GM18526 (cell line): ENCODE data around the gene BSPRY.

Experiments used
- POLR2A ChIP-seq: IDR thresholded peaks from 3 replicates; pipeline ENCODE4 v1.6.1; 2011; ENCODE audit not compliant: insufficient read length; ENCODE audit errors: extremely low read depth

BSPRY gene

DNA sequence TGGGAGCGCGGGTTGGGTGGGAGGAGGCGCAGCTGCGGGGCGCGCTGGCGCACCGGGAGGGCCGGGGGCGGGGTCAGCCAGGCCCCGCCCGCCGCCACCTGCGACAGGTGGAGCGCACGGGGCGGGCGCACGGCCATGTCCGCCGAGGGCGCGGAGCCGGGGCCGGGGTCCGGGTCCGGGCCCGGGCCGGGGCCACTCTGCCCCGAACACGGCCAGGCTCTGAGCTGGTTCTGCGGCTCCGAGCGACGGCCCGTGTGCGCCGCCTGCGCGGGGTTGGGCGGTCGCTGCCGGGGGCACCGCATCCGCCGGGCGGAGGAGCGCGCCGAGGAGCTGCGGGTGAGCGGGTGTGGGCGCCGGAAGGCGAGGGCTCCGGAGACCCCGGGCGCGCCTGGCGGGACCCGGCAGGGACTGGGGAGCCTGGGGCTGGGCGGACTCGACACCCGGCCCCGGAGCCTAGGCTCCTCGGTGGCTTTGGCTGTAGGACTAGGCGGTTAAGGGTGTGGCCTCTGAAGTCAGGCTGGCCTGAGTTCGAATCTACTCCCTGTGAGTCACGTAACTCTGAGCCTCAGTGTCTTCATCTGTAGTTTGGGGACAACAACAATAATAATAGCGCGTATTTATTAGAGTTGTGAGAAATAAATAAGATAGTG is at the start of gene BSPRY:
BSPRY (plus strand) TSS at position 97 of the 650 bp plus-strand sequence; CDS start at position 136, 39 bp downstream.
- no peak for TF ChIP-seq POLR2A

DNA sequence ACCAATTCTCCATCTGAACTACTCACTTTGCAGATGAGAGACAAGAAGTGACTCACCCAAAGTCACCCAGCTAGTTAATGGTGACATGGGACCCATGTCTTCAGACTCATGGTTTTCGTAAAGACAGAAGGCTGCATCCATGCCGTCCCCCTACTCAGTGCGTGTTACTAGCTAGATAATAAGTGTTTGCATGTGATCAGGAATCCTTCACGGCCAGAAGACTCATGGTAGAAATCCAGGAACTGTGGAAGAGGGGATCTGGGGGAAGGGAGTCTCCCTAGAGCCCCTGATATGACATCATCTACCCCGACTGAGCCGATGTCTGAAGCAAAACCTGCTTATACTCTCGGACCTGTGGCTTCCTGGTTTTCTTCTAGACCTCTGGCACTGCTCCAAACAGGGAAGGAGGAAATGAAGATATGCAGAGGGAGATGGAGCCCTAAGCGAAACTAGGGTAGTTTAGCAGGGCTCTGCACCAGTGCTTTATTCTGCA is 49.5 kb upstream of the BSPRY start:
- TF ChIP-seq POLR2A = no peak

DNA sequence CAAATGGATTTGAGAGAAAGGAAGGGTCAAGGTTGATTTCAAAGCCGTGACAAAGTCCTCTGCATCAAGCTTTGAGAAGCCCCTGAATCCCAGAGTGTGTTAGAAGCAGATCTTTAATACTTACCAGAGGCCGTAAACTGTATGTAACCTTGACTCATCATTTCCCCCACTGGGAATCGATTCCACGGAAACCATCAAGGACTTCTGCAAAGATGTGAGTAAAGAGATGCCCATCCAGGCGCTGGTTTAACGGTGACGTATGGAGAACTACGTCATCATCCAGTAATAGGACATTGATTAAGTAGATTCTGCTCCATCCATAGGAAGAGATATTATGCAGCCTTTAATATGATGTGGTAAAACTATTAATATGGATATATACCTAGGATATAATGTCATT is 47.8 kb upstream of the BSPRY start:
- no peak for TF ChIP-seq POLR2A

DNA sequence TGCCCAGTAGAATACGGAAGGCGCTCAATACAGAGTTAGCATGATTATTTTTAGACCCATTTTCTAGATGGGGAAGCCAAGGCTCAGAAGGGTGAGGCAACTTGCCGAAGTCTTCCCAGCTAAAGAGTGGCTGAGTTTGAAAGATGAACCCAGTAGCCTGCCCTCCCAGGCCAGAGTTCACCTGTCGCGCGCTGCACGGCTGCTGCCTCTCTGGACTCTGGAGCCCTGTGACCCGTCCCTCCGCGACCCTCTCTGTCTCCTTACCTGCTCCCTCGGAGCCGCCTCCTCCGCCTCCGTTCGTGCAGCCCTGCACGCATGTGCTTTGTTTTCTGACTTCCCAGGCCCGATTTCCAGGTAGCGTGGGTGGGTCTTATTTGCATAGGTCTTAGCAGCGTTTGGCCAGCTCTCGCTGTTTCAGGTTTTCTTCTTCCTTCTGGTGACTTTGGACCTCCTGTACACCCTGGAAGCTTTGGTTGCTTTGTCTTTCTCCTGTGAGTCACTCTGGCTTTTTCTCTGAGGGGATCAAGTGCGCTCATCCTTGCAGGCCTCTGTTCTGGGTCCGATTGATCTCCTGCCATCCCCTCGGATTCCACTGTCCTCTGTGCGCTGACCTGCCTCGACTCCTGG is 46.4 kb upstream of the BSPRY start, which contains the start of gene RNF183:
RNF183 (minus strand) TSS at position 585 of the 627 bp plus-strand sequence. CDS start 5,192 bp downstream, outside the sequence.
- no peak for TF ChIP-seq POLR2A

DNA sequence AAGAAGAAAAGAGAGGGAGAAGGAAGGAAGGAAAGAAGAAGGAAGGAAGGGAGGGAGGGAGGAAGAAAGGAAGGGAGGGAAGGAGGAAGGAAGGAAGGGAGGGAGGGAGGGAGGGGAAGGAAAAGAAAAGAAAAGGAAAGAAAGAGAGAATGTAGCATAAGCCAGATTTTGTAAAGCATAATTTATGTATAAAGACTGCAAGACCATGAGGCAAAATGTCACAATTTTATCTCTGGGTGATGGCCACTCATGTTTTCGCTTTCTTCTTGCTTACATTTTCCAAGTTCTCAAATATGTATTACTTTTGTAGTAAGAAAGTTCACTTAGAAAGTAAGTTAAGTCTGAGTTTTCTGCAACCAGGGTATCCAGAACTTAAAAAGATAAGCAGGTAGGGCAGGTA is 42.8 kb upstream of the BSPRY start:
- TF ChIP-seq POLR2A = no peak

DNA sequence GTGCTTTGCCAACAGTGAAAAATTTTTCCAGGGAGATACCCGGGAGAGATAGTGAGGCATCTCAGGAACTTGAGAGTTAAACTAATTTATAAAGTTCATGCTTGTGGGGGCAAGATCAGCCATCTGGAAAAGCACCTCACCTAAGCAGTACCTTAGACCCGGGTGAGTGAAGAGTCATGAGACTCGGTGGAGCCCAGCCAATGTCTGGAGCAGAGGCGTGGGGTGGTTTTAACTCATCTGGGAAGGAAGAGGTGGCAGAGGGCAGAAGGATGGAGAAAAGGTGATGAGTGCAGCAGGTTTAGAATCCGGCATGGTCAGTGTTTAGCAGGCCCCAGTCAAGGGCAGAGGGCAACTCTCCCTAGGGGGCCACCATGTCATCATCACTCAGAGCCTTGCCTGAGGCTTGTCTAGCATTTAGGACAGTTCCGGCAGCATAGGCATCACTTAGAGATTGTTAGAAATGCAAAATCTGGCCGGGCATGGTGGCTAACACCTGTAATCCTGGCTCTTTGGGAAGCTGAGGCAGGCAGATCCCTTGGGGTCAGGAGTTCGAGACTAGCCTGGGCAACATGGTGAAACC is 41.9 kb upstream of the BSPRY start:
- TF ChIP-seq POLR2A = no peak

DNA sequence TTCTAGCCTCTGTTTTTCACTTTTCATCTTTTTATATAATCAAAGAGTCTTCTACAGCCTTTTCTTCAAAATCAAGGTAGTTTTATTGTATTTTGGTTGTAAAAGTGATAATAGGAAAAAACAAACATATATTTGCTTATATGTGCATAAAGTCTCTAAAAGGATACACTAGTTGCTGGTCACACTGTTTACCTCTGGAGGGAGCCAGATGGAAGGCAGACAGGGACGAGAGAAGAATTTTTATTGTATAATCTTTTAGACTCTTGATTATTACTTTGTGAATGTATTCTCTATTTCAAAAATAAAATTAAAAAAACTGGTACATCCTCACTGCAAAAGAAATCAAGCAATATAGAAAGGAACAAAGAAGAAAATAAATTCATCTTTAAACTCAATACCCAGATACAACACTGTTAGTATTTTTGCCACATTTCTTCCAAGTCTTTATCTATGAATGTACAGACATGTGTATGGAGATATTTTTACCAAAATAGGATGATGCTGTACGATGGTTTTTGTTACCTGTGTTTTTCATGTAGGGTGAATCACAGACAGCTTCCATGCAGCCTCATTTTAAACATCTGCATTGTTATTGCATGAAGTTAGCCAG is 40.0 kb upstream of the BSPRY start:
- TF ChIP-seq POLR2A = no peak

DNA sequence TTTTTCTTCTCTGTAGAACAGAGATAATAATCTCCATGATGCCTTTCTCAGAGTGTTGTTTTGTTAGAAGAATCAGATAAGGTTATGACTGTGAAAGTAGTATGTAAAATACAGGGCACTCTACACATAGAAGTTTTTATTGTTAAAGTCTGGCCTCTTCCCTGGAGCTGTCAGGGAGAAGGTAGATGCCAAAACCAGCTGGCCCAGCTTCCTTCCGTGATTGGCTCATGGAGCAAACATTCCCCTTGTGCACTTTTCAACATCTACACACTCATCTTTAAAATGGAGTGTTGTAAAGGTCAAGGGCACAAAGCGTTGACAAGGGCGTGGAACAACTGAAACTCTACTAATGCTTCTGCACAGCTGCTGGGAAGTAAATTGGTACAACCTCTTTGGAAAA is 38.8 kb upstream of the BSPRY start:
- no peak for TF ChIP-seq POLR2A

DNA sequence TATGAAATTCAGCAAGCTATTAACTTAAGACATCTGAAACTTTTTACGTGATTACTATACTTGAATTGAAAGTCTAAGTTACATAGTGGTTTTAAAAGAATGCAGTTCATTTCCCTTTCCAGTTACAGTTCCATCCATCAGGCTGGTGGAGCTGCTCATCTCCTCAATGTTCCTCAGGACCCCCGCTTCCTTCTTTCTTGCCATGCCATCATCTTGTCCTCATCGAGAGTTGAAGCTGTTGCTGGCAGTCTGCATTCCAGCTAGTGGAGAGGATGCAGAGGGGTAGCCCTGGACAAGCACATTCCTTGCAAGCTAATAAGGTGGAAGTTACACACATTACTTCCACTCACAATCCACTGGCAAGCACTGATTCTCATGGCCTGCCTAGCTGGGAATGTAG is 37.4 kb upstream of the BSPRY start:
- TF ChIP-seq POLR2A = no peak

DNA sequence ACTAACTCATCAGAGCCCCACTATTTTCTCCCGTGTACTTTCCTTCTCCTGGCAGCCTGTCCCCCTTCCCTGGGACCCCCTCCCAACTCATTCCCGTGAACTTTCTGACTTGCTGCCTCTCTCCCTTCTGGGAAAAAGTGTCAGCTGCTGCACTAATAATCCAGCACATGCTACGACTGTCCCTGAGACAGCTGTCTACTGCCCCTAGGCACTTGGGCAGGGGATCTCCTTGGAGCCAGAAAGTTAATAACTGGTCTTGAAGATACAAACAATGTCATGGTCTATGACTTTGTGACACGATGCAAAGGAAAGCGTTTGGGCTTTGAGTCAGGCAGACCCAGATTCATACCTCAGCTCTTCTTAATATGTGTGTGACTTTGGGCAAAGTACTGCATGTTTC is 36.1 kb upstream of the BSPRY start:
- no peak for TF ChIP-seq POLR2A

DNA sequence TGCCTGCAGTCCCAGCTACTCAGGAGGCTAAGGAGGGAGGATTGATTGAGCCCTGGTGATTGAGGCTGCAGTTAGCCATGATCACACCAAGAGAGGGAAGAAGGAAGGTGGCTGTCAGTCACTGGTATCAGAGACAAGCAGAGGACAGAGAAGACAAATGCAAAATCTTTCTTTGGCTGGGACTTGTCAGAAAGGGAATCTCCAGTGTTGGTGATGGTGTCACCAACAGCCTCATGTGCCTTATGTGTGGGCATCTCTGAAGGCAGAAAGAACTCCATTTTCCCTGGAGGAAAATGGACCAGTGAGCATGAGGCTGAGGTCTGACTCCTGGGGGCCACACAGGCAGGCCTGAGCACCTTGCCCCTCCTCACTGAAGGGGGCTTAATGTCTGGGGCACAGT is 34.1 kb upstream of the BSPRY start:
- no peak for TF ChIP-seq POLR2A

DNA sequence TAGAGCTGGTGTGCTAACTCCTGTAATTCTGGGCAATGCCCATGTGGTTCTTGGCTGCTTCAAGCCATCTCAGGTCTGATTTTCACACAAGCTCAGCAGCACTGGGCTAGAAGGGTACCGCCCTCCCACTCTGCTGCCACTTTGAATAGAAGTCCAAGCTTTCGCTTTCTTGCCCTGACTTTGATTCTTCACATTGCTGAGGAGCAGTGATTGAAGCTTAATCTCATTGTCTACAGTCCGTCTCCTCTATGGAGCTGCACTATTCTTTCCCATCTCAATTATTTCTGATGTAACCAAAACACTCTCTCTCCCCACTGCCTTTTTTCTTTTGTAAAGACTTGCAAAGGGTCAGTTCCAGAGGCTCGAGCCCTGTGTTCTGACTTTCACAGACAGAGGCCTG is 33.3 kb upstream of the BSPRY start:
- TF ChIP-seq POLR2A = no peak

DNA sequence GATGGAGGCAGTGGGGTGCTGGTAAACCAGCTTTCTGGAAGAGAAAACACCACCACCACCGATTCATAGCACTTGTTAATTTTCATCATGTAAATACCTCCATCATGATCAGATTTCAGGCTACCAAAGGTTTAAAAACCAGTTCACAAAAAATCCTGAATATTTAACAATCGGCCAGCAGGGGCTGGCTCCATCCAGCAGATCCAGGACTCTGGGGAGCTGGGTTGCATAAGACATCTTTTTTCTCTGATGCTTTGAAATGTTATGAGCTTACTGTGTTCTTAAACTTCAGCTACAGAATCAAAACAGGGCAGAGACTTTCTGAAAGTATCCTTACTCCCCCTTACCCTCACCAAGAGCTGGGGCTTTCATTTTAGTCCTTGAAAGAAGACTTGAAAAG is 31.6 kb upstream of the BSPRY start:
- no peak for TF ChIP-seq POLR2A

DNA sequence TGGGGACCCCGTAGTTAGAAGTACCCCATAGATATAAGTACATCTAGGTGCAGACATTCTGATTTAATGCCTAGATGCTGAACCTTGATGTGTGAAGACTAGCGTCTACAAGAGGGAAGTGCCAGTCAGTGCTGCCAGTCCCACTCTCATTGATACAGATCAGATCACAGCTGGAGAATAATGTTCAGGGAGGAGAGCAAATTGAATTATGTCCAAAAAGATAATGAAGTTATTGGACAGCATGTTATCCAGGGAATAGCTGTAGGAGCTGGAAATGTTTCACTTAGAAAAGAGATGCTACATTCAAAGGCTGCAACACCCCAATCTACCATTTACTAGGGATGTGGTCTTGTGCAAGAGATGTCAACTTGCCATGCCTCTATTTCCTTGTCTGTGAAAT is 30.3 kb upstream of the BSPRY start:
- no peak for TF ChIP-seq POLR2A

DNA sequence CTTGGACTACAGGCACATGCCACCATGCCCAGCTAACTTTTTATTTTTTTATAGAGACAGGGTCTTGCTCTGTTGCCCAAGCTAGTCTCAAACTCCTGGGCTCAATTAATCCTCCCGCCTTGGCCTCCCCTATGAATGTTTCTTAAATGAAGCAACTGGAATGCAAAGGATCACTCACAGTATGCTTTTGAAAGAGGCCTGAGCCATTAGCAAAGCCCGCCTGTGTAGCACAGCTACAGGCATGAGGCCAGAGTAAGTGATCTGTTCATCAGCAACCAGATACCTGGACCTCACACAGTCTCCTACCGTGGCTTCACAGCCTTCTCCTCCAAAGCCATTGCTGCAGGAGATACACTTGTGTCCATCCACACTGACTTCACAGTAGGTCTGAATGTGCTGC is 29.3 kb upstream of the BSPRY start:
- TF ChIP-seq POLR2A = no peak

DNA sequence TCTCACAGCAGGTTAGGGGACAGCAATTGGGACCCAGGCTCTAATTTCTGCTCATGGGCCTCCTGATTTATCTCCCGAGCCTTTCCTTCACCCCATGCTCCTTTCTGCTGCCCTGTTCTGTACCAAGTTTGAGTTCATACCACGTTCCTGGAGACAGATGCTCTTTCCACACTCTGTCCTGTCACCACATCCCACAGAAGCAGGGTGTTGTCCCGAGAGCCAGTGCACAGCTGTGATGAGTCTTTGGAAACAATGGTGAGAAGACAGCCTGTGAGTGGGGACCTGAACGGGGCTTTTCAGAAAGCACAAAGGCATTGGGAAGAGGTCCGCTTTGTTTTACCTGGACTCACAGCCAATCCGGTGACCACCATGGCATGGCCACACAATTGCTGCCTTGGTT is 26.7 kb upstream of the BSPRY start:
- no peak for TF ChIP-seq POLR2A
